Nephron progenitor cell (in vitro differentiated cells): Measurements from ENCODE around the gene PAPSS1.
A peak's percentile ranks its signal among the peaks of the same experiment; 100 is the strongest.
"Not testable (repeated sequence)": the region's sequence is repeated elsewhere in the genome, so short reads cannot be mapped to it uniquely, and the experiment has no call there.

ENCODE experiments used
- DNase-seq: peaks from one replicate; pipeline ENCODE4 v3.0.0; 2021
- H3K27ac Mint-ChIP-seq: 2 replicates; pipeline ENCODE4 v1.8.0; 2021; ENCODE audit warnings: mild to moderate bottlenecking, moderate library complexity, mixed read lengths
- H3K27me3 Mint-ChIP-seq: 2 replicates; pipeline ENCODE4 v1.8.0; 2021; ENCODE audit warnings: mild to moderate bottlenecking, low read depth, mixed read lengths; ENCODE audit not compliant: poor library complexity
- H3K36me3 Mint-ChIP-seq: 2 replicates; pipeline ENCODE4 v1.8.0; 2021; ENCODE audit warnings: low read depth, mixed read lengths
- H3K4me1 Mint-ChIP-seq: 2 replicates; pipeline ENCODE4 v1.8.0; 2021; ENCODE audit warnings: mixed read lengths
- H3K4me3 Mint-ChIP-seq: 2 replicates; pipeline ENCODE4 v1.8.0; 2021; ENCODE audit warnings: mild to moderate bottlenecking, moderate library complexity, mixed read lengths
- H3K9me3 Mint-ChIP-seq: 2 replicates; pipeline ENCODE4 v1.8.0; 2021; ENCODE audit warnings: mild to moderate bottlenecking, moderate library complexity, mixed read lengths
- TF ChIP-seq, protein P1 (sequence below): fragments of 200-600 bp; sonication (generic); IDR thresholded peaks from 2 replicates; pipeline ENCODE4 v1.5.0; 2021; ENCODE audit warnings: antibody characterized with exemption

PAPSS1 gene

DNA sequence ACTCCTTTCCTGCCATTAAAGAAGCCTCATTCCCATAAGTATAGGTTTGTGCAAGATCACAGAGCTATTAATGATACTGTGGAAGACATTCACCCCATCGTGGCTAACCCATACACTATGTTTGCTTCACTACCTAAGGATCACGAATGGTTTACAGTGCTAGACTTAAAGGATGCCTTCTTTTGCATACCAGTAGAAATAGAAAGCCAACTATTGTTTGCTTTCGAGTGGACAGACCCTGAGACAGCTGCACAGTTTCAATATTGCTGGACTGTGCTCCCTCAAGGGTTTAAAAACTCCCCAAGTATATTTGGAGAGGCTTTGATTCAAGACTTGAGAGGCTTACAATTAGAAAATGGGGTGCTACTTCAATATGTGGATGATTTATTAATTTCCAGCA is 16.0 kb upstream of the PAPSS1 start:
- Mint-ChIP-seq H3K36me3 (peaks cover 4% of the 10 kb centered on the region), H3K4me3 (no peak overlapping the region), H3K9me3 (peaks cover 4% of the 10 kb centered on the region), H3K4me1 (peaks cover 51% of the 10 kb centered on the region), H3K27me3 (no peaks in the 10 kb centered on the region), H3K27ac (no peak overlapping the region)
- TF ChIP-seq, protein P1, sequence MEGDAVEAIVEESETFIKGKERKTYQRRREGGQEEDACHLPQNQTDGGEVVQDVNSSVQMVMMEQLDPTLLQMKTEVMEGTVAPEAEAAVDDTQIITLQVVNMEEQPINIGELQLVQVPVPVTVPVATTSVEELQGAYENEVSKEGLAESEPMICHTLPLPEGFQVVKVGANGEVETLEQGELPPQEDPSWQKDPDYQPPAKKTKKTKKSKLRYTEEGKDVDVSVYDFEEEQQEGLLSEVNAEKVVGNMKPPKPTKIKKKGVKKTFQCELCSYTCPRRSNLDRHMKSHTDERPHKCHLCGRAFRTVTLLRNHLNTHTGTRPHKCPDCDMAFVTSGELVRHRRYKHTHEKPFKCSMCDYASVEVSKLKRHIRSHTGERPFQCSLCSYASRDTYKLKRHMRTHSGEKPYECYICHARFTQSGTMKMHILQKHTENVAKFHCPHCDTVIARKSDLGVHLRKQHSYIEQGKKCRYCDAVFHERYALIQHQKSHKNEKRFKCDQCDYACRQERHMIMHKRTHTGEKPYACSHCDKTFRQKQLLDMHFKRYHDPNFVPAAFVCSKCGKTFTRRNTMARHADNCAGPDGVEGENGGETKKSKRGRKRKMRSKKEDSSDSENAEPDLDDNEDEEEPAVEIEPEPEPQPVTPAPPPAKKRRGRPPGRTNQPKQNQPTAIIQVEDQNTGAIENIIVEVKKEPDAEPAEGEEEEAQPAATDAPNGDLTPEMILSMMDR: no peak
- no peak for DNase-seq

DNA sequence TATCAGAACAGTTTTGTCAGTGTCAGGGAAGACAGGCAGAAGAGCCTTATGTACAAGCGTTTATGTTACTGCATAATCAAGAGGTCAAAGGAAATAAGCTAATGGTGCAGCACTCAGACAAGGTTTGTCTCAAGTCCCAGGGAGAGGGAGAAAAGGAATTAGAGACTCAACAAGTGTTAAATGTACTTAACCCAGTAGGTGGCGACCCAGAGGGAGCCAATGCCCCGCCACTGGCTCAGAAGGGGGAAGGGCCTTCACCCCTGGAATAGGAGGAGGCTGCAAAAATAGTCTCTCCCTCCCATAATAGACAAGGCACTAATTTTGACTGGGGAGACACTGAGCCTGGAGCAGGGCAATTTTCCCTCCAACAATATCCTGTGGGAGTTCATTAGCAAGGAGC is 14.1 kb upstream of the PAPSS1 start:
- H3K27ac Mint-ChIP-seq: no peak overlapping the region
- peaks cover 4% of the 10 kb centered on the region for H3K36me3 Mint-ChIP-seq
- no peaks in the 10 kb centered on the region for H3K27me3 Mint-ChIP-seq
- H3K4me1 Mint-ChIP-seq: peaks cover 43% of the 10 kb centered on the region
- no peak for DNase-seq
- peaks cover 4% of the 10 kb centered on the region for H3K9me3 Mint-ChIP-seq
- no peak overlapping the region for H3K4me3 Mint-ChIP-seq
- TF ChIP-seq, protein P1: peak; percentile 22

- TF ChIP-seq, protein P1: no peak
- Mint-ChIP-seq H3K27ac (peak overlapping the region; percentile 84), H3K9me3 (peaks cover 4% of the 10 kb centered on the region), H3K4me3 (no peak overlapping the region), H3K4me1 (peaks cover 43% of the 10 kb centered on the region), H3K27me3 (peaks cover 2% of the 10 kb centered on the region), H3K36me3 (peaks cover 4% of the 10 kb centered on the region)
- DNase-seq: no peak
Measured at GRCh38 chr4:107733431-107733925, 13.4 kb upstream of the PAPSS1 start.

GRCh38 chr4:107729050-107729449 is 9.0 kb upstream of the PAPSS1 start:
- H3K27me3 Mint-ChIP-seq, DNase-seq, H3K36me3 Mint-ChIP-seq, H3K4me3 Mint-ChIP-seq, H3K9me3 Mint-ChIP-seq: not testable (repeated sequence)
- H3K27ac Mint-ChIP-seq: peak overlapping the region; percentile 1
- peaks cover 23% of the 10 kb centered on the region for H3K4me1 Mint-ChIP-seq

- H3K9me3 Mint-ChIP-seq, H3K4me3 Mint-ChIP-seq, H3K4me1 Mint-ChIP-seq, H3K27ac Mint-ChIP-seq, H3K27me3 Mint-ChIP-seq, H3K36me3 Mint-ChIP-seq, DNase-seq: not testable (repeated sequence)
Measured at GRCh38 chr4:107726131-107726925, 6.3 kb upstream of the PAPSS1 start.

GRCh38 chr4:107725281-107725859 is 5.3 kb upstream of the PAPSS1 start:
- H3K9me3 Mint-ChIP-seq: peaks cover 3% of the 10 kb centered on the region
- no peaks in the 10 kb centered on the region for H3K36me3 Mint-ChIP-seq
- TF ChIP-seq, protein P1: no peak
- peaks cover 9% of the 10 kb centered on the region for H3K4me1 Mint-ChIP-seq
- no peak overlapping the region for H3K27ac Mint-ChIP-seq
- no peak overlapping the region for H3K4me3 Mint-ChIP-seq
- H3K27me3 Mint-ChIP-seq: peaks cover 3% of the 10 kb centered on the region
- DNase-seq: no peak

GRCh38 chr4:107723331-107723730 is 3.3 kb upstream of the PAPSS1 start:
- not testable (repeated sequence) for H3K27ac Mint-ChIP-seq, DNase-seq, H3K36me3 Mint-ChIP-seq, H3K27me3 Mint-ChIP-seq, H3K4me3 Mint-ChIP-seq, H3K9me3 Mint-ChIP-seq
- H3K4me1 Mint-ChIP-seq: peaks cover 22% of the 10 kb centered on the region
